ENCODE data around the gene ULK4.

The ULK4 gene

DNA sequence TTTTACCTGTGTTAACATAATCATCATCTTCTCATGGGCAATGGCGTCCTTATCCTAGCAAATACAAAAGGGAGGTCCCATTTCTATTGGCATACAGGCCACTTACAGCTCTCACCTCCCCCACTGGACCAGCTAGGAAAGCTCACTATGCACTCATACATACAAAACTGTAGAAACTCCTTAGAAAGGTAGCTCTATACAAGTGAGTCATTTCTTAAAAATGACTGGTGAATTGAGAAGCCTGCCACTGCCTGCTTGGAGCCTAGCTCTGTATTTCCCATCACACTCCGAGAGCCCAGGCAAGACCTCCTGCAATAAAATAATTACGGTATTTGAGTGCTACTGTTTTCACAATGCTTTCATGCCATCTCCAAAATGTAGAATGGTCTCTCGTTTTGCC lies 321.8 kb downstream of the ULK4 start:
- Mint-ChIP-seq H3K27ac (no peak overlapping the region), H3K4me3 (no peak overlapping the region), H3K9me3 (peaks cover 0 to 4% of the 10 kb centered on the region in 2 donors), H3K27me3 (no peaks in the 10 kb centered on the region), H3K36me3 (ENCODE audit: insufficient read depth) (peaks cover 2% of the 10 kb centered on the region), H3K4me1 (ENCODE audit: low read depth in 2 of 2) (no peaks in the 10 kb centered on the region)
- ATAC-seq (replicated peaks) (no peak), DNase-seq (no peak)

- Mint-ChIP-seq H3K4me3 (no peak overlapping the region), H3K27me3 (no peaks in the 10 kb centered on the region), H3K27ac (no peak overlapping the region), H3K4me1 (ENCODE audit: low read depth in 2 of 2) (no peaks in the 10 kb centered on the region), H3K36me3 (ENCODE audit: insufficient read depth) (peaks cover 2% of the 10 kb centered on the region), H3K9me3 (peaks cover 0 to 2% of the 10 kb centered on the region in 2 donors)
- ATAC-seq (replicated peaks) (no peak), DNase-seq (no peak)
Observed at GRCh38 chr3:41638381-41638780, 323.5 kb downstream of the ULK4 start.

DNA sequence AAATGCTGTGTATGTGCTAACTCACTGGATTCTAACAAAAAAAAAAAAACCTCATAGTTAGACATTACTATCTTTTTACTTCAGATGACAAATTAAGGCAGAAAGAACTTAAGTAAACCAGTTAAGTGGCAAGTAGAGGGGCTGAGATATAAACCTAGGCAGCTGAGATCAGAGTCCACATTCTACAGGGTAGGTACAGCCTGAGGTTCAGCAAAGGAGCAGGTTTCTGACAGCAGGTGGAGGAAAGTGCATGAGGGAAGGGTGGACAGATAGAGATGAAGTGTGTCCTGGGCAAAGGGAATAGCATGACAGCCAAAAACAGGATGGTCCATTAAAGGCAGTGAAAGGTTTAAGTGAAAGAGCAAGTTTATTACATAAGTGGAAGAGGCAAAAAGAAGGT lies 329.2 kb downstream of the ULK4 start:
- Mint-ChIP-seq H3K27me3 (no peaks in the 10 kb centered on the region), H3K4me1 (ENCODE audit: low read depth in 2 of 2) (no peaks in the 10 kb centered on the region), H3K27ac (no peak overlapping the region), H3K36me3 (ENCODE audit: insufficient read depth) (peaks cover 2% of the 10 kb centered on the region), H3K9me3 (no peaks in the 10 kb centered on the region), H3K4me3 (no peak overlapping the region)
- ATAC-seq (replicated peaks) (no peak), DNase-seq (no peak)

DNA sequence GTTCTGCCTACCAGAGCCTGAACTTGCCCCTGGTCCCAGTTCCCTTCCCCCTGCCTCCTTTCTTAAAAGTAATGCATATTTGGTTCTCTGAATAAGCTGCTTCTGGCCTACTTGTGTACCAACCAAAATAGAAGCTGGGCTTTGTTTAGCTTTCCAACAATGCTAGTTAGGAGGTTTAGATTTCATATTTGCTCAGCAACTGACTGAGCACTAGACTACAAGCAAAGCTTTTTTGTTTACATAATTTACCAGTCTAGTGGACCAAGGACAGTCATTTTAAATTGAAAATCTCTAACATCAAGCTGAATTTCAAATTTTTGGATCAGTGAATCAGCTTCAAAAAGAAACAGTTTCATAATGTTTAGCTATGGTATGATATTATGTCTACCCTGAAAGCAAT lies 331.2 kb downstream of the ULK4 start:
- Mint-ChIP-seq H3K9me3 (no peaks in the 10 kb centered on the region), H3K4me1 (ENCODE audit: low read depth in 2 of 2) (no peaks in the 10 kb centered on the region), H3K27me3 (no peaks in the 10 kb centered on the region), H3K27ac (no peak overlapping the region), H3K36me3 (ENCODE audit: insufficient read depth) (no peaks in the 10 kb centered on the region), H3K4me3 (no peak overlapping the region)
- ATAC-seq (replicated peaks) = no peak
- DNase-seq = no peak

- Mint-ChIP-seq H3K36me3 (ENCODE audit: insufficient read depth) (no peaks in the 10 kb centered on the region), H3K27ac (no peak overlapping the region), H3K27me3 (no peaks in the 10 kb centered on the region), H3K4me1 (ENCODE audit: low read depth in 2 of 2) (no peaks in the 10 kb centered on the region), H3K4me3 (no peak overlapping the region), H3K9me3 (no peaks in the 10 kb centered on the region)
- DNase-seq = no peak
- no peak for ATAC-seq (replicated peaks)
Observed at GRCh38 chr3:41629986-41630385, 331.9 kb downstream of the ULK4 start.

- ATAC-seq (replicated peaks) (no peak), DNase-seq (no peak)
- Mint-ChIP-seq H3K9me3 (no peaks in the 10 kb centered on the region), H3K4me1 (ENCODE audit: low read depth in 2 of 2) (no peaks in the 10 kb centered on the region), H3K36me3 (ENCODE audit: insufficient read depth) (no peaks in the 10 kb centered on the region), H3K27me3 (no peaks in the 10 kb centered on the region), H3K4me3 (no peak overlapping the region), H3K27ac (no peak overlapping the region)
Observed at GRCh38 chr3:41629072-41629471, 332.8 kb downstream of the ULK4 start.

- no peaks in the 10 kb centered on the region for H3K9me3 Mint-ChIP-seq
- ATAC-seq (replicated peaks) (no peak), DNase-seq (no peak)
- no peaks in the 10 kb centered on the region for H3K27me3 Mint-ChIP-seq
- H3K4me3 Mint-ChIP-seq = no peak overlapping the region
- no peaks in the 10 kb centered on the region for H3K36me3 Mint-ChIP-seq (ENCODE audit: insufficient read depth)
- no peaks in the 10 kb centered on the region for H3K4me1 Mint-ChIP-seq (ENCODE audit: low read depth in 2 of 2)
- H3K27ac Mint-ChIP-seq = no peak overlapping the region
Observed at GRCh38 chr3:41627477-41628087, 334.3 kb downstream of the ULK4 start.

GRCh38 chr3:41612853-41613252 lies 349.1 kb downstream of the ULK4 start:
- DNase-seq (no peak), ATAC-seq (replicated peaks) (no peak)
- Mint-ChIP-seq H3K4me1 (ENCODE audit: low read depth in 2 of 2) (peaks cover 0 to 3% of the 10 kb centered on the region in 2 donors), H3K36me3 (ENCODE audit: insufficient read depth) (no peaks in the 10 kb centered on the region), H3K4me3 (no peak overlapping the region), H3K9me3 (no peaks in the 10 kb centered on the region), H3K27ac (no peak overlapping the region), H3K27me3 (no peaks in the 10 kb centered on the region)

DNA sequence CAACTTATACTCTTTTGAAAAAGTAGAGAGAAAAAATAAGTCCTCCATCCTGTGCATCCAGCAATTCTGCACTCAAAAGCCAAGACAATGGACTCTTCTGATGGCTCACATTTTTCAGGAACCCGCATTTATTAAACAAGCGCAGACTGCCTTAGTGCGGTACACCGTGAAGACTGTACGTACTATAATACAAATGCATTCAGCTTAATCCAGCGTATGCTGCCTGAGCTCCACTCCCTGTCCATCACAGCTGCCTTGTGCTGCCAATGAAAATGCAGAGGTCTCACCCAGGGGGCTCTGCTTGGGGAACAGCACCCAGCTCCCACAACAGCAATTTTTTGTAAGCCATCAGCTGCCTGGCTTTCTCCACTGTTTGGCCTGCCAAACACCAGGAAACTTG lies 350.9 kb downstream of the ULK4 start:
- Mint-ChIP-seq H3K4me3 (no peak overlapping the region), H3K9me3 (no peaks in the 10 kb centered on the region), H3K4me1 (ENCODE audit: low read depth in 2 of 2) (peaks cover 0 to 3% of the 10 kb centered on the region in 2 donors), H3K27ac (no peak overlapping the region), H3K36me3 (ENCODE audit: insufficient read depth) (no peaks in the 10 kb centered on the region), H3K27me3 (no peaks in the 10 kb centered on the region)
- ATAC-seq (replicated peaks) = no peak
- DNase-seq = no peak

DNA sequence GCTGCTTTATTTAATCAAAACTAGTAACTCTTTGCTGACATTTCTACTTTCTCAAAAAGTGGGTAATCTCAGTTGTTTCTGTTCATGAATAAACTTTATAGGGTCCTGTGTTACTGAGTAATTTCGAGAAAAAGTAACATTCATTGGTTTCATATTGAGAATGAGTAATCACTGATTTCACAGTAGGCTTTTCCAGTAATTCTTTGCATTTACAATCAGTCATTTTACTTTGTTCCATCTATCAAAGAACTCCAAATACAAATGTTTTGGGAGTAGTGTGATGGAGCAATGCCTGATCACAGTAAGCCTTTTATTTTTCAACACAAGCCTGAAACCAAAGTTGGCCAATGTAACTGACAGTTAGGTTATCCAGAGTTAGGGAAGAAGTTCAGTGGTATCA lies 353.6 kb downstream of the ULK4 start:
- no peak overlapping the region for H3K4me3 Mint-ChIP-seq
- no peaks in the 10 kb centered on the region for H3K9me3 Mint-ChIP-seq

GRCh38 chr3:41603807-41604206 lies 358.1 kb downstream of the ULK4 start:
- DNase-seq (no peak), ATAC-seq (replicated peaks) (no peak)
- no peaks in the 10 kb centered on the region for H3K27me3 Mint-ChIP-seq
- no peak overlapping the region for H3K4me3 Mint-ChIP-seq
- H3K4me1 Mint-ChIP-seq (ENCODE audit: low read depth in 2 of 2) = no peaks in the 10 kb centered on the region
- H3K9me3 Mint-ChIP-seq = no peaks in the 10 kb centered on the region
- no peaks in the 10 kb centered on the region for H3K36me3 Mint-ChIP-seq (ENCODE audit: insufficient read depth)
- no peak overlapping the region for H3K27ac Mint-ChIP-seq

More for the DNA sequence above, 353.6 kb downstream of the ULK4 start:
- no peak for ATAC-seq (replicated peaks)
- Mint-ChIP-seq H3K27me3 (no peaks in the 10 kb centered on the region), H3K27ac (no peak overlapping the region), H3K36me3 (ENCODE audit: insufficient read depth) (no peaks in the 10 kb centered on the region), H3K4me1 (ENCODE audit: low read depth in 2 of 2) (peaks cover 0 to 3% of the 10 kb centered on the region in 2 donors)
- no peak for DNase-seq

DNA sequence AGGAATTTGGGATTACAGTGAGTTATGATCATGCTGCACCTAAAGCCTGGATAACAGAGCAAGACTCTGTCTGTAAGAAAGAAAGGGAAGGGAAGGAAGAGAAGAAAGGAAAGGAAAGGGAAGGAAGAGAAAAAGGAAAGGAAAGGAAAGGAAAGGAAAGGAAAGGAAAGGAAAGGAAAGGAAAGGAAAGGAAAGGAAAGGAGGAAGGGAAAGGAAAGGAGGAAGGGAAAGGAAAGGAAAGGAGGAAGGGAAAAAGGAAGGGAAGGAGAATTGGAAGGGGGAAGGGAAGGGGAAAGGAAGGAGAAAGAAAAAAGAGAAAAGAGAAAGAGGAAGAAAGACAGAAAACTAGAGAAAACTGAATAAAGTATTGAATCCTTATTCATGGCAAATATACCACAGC lies 359.8 kb downstream of the ULK4 start:
- H3K9me3 Mint-ChIP-seq = no peaks in the 10 kb centered on the region
- ATAC-seq (replicated peaks) = no peak

DNA sequence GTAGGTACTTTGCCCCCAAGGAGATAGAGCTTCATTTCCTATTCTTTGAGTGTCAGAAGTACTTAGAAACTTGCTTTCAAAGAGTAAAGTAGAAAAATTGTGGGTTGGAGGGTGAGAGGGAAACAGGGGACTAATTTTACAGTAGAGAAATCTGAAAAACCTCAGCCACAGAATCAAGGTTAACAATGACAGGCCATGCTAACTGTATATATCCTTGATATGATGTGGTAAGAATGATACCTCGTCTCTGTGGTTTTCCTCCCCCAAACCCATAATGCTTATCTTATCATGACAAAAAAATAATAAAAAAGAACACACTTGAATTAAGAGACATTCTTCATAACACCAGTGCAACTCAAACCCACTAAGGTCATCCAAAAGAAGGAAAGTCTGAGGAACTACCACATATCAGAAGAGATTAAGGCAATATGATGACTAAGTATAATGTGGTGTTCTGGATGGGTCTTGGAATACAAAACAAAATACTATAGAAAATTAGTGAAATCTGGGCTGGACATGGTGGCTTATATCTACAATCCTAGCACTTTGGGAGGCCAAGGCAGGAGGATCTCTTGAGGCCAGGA lies 360.4 kb downstream of the ULK4 start:
- H3K27ac Mint-ChIP-seq = no peak overlapping the region
- no peak for ATAC-seq (replicated peaks)
- no peak overlapping the region for H3K4me3 Mint-ChIP-seq
- H3K36me3 Mint-ChIP-seq (ENCODE audit: insufficient read depth) = no peaks in the 10 kb centered on the region
- DNase-seq = no peak
- H3K9me3 Mint-ChIP-seq = no peaks in the 10 kb centered on the region
- H3K4me1 Mint-ChIP-seq (ENCODE audit: low read depth in 2 of 2) = no peaks in the 10 kb centered on the region
- no peaks in the 10 kb centered on the region for H3K27me3 Mint-ChIP-seq

More for the DNA sequence above, 359.8 kb downstream of the ULK4 start:
- no peaks in the 10 kb centered on the region for H3K36me3 Mint-ChIP-seq (ENCODE audit: insufficient read depth)
- no peaks in the 10 kb centered on the region for H3K4me1 Mint-ChIP-seq (ENCODE audit: low read depth in 2 of 2)
- H3K4me3 Mint-ChIP-seq = no peak overlapping the region
- no peak for DNase-seq
- no peak overlapping the region for H3K27ac Mint-ChIP-seq
- H3K27me3 Mint-ChIP-seq = no peaks in the 10 kb centered on the region

DNA sequence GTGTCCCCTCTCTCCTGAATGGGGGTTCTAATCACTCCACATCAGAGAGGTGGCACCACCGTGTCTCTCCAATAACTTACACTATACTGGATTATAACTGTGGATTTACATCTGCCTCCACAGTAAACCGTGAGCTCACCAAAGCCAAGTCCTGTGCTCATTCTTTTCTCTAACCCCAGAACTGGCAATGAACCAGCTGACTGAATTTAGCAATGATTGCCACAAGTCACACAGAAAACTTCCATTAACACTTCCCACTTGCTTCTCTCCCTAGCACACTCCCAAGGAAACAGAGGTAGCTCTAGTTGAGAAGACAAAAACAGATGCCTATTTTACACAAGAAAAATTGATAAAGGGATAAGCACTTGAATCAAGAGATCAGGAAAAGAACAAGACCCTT lies 361.3 kb downstream of the ULK4 start:
- Mint-ChIP-seq H3K4me1 (ENCODE audit: low read depth in 2 of 2) (peaks cover 0 to under 1% of the 10 kb centered on the region in 2 donors), H3K27me3 (no peaks in the 10 kb centered on the region), H3K4me3 (no peak overlapping the region), H3K27ac (no peak overlapping the region), H3K36me3 (ENCODE audit: insufficient read depth) (no peaks in the 10 kb centered on the region), H3K9me3 (no peaks in the 10 kb centered on the region)
- no peak for DNase-seq
- no peak for ATAC-seq (replicated peaks)
